K562 (cell line): Measurements from ENCODE around the gene ETNK2. TPM values are rescaled to one million over a fixed set of nuclear protein-coding genes. Genes with fewer than 3 reads are reported as not detected.

ENCODE experiments used
- CCNT2 ChIP-seq: IDR thresholded peaks from 2 replicates; pipeline ENCODE4 v1.6.1; 2011; ENCODE audit warnings: borderline replicate concordance, low read depth, mild to moderate bottlenecking, moderate library complexity, mixed read lengths, low read length; ENCODE audit not compliant: insufficient read length; ENCODE audit errors: extremely low read depth
- DNMT1 ChIP-seq: fragments of 450-650 bp; IDR thresholded peaks from 2 replicates; pipeline ENCODE4 v1.6.1; 2016; ENCODE audit warnings: antibody characterized with exemption, mild to moderate bottlenecking
- FIP1L1 ChIP-seq: fragments of 200-400 bp; formaldehyde crosslinking; IDR thresholded peaks from 2 replicates; pipeline ENCODE4 v1.6.1; 2018; ENCODE audit warnings: mild to moderate bottlenecking, low read depth, low read length; ENCODE audit not compliant: poor library complexity, severe bottlenecking
- HDAC3 ChIP-seq: fragments of 450-650 bp; IDR thresholded peaks from 2 replicates; pipeline ENCODE4 v1.6.1; 2018; ENCODE audit warnings: borderline replicate concordance, mild to moderate bottlenecking, moderate library complexity; ENCODE audit not compliant: partially characterized antibody
- JUN ChIP-seq, 2 experiments: sonication (generic) in 1 of 2; formaldehyde crosslinking in 1 of 2; IDR thresholded peaks; 2 replicates each; pipeline versions ENCODE4 v1.6.1 to v1.8.0; 2012 to 2022; ENCODE audit warnings: borderline replicate concordance in 2 of 2, mild to moderate bottlenecking in 2 of 2, improper control_type of control experiment in 1 of 2, low read depth in 1 of 2, low read length in 1 of 2, missing genetic modification reagents in 1 of 2
- LEF1 ChIP-seq: fragments of 450-650 bp; IDR thresholded peaks from 2 replicates; pipeline ENCODE4 v1.6.1; 2016; ENCODE audit warnings: mild to moderate bottlenecking
- MIER1 ChIP-seq: fragments of 450-650 bp; IDR thresholded peaks from 2 replicates; pipeline ENCODE4 v1.6.1; 2016; ENCODE audit warnings: antibody characterized with exemption, mild to moderate bottlenecking, low read depth
- NR3C1 ChIP-seq: sonication (generic); formaldehyde crosslinking; IDR thresholded peaks from 2 replicates; pipeline ENCODE4 v1.8.1; 2022; ENCODE audit warnings: missing genetic modification reagents
- PCBP2 ChIP-seq: fragments of 200-400 bp; formaldehyde crosslinking; IDR thresholded peaks from 2 replicates; pipeline ENCODE4 v1.6.1; 2018; ENCODE audit warnings: low read length, low read depth, mild to moderate bottlenecking, moderate library complexity; ENCODE audit not compliant: poor library complexity, severe bottlenecking
- RBBP5 ChIP-seq: fragments of 200-600 bp; sonication (generic); IDR thresholded peaks from 2 replicates; pipeline ENCODE4 v1.6.1; 2012; ENCODE audit warnings: borderline replicate concordance, mild to moderate bottlenecking, low read length, control low read depth, inconsistent platforms; ENCODE audit not compliant: insufficient read depth, poor library complexity, severe bottlenecking
- RUNX1 ChIP-seq: sonication (generic); IDR thresholded peaks from 2 replicates; pipeline ENCODE4 v1.6.1; 2016; ENCODE audit warnings: antibody characterized with exemption, low read depth
- TCF7 ChIP-seq: sonication (generic); IDR thresholded peaks from 2 replicates; pipeline ENCODE4 v1.6.1; 2016; ENCODE audit warnings: antibody characterized with exemption, borderline replicate concordance
- ZKSCAN8 ChIP-seq: fragments of 200-800 bp; sonication (Bioruptor generic); IDR thresholded peaks from 2 replicates; pipeline ENCODE4 v1.6.1; 2016; ENCODE audit warnings: missing genetic modification characterization, missing compliant biosample characterization
- ZNF134 ChIP-seq: fragments of 250-450 bp; sonication (Bioruptor Pico); conservative IDR thresholded peaks from 2 replicates; pipeline ENCODE4 v1.4.0; 2020
- polyA plus RNA-seq, 8 experiments: library from polyadenylated mRNA; depleted of rRNA in 4 of 8; stranded (reverse) in 5 of 8; unstranded in 3 of 8; fragments of >200 nt; fragmentation: Nextera tagmentation in 2 of 8; fragmentation: Illumina TruSeq in 1 of 8; extraction: Ambion mirVana in 2 of 8; extraction: Trizol in 1 of 8; gene quantifications; 2 replicates each; pipeline versions ENCODE4 v1.2.1 to v1.2.3, GENCODE V29; 2011 to 2014; ENCODE audit warnings: inconsistent platforms in 1 of 8, missing spikeins in 1 of 8
- total RNA-seq, 7 experiments: library from RNA; depleted of rRNA in 6 of 7; stranded (reverse); fragments of >200 nt in 6 of 7; fragmentation: Illumina TruSeq in 2 of 7; extraction: Trizol in 2 of 7; gene quantifications; 2 replicates each; pipeline versions ENCODE4 v1.2.1 to v1.2.3, GENCODE V29; 2011 to 2021; ENCODE audit warnings: low replicate concordance in 1 of 7
- TF ChIP-seq, protein P1 (sequence below), 2 experiments: fragments of 450-650 bp; IDR thresholded peaks; 2 replicates each; pipeline ENCODE4 v1.6.1; 2016
- TF ChIP-seq, protein P2 (sequence below), 2 experiments: fragments of 450-650 bp; IDR thresholded peaks; 2 replicates each; pipeline ENCODE4 v1.6.1; 2016; ENCODE audit warnings: mild to moderate bottlenecking in 2 of 2, borderline replicate concordance in 1 of 2, low read depth in 1 of 2, moderate library complexity in 1 of 2

ETNK2 gene
- total and polyA plus RNA-seq, 9 of the 15 experiments (the other 6 are each of a cell fraction or from before 2014, with no cell fraction given) = 0.03 to 0.38 (median 0.13) TPM; not detected in 4

GRCh38 chr1:204177133-204177532, 25.3 kb upstream of the ETNK2 start (continued):
- TF ChIP-seq NR3C1 (CRISPR knock-in tag) (no peak), RBBP5 (no peak), TCF7 (peak; percentile 98), DNMT1 (no peak), LEF1 (peak; percentile 92), FIP1L1 (no peak), ZKSCAN8 (CRISPR knock-in tag) (peak; percentile 73), JUN (IDR thresholded peaks at IDR 0.05; ENCODE audit: borderline replicate concordance, low read depth, low read length) (peak; percentile 78), JUN (CRISPR knock-in tag; IDR thresholded peaks at IDR 0.05; ENCODE audit: borderline replicate concordance) (no peak), ZNF134 (CRISPR knock-in tag) (no peak), MIER1 (no peak), HDAC3 (peak; percentile 47), CCNT2 (no peak), RUNX1 (0 out of 2 replicates have a peak, but pooled peaks have one; percentile 55), PCBP2 (no peak)
- TF ChIP-seq, protein P1, sequence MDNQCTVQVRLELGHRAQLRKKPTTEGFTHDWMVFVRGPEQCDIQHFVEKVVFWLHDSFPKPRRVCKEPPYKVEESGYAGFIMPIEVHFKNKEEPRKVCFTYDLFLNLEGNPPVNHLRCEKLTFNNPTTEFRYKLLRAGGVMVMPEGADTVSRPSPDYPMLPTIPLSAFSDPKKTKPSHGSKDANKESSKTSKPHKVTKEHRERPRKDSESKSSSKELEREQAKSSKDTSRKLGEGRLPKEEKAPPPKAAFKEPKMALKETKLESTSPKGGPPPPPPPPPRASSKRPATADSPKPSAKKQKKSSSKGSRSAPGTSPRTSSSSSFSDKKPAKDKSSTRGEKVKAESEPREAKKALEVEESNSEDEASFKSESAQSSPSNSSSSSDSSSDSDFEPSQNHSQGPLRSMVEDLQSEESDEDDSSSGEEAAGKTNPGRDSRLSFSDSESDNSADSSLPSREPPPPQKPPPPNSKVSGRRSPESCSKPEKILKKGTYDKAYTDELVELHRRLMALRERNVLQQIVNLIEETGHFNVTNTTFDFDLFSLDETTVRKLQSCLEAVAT (IDR thresholded peaks at IDR 0.05) = peak in 1 of 2 experiments; percentile 43; a peak in 1 of 4 replicates
- TF ChIP-seq, protein P2, sequence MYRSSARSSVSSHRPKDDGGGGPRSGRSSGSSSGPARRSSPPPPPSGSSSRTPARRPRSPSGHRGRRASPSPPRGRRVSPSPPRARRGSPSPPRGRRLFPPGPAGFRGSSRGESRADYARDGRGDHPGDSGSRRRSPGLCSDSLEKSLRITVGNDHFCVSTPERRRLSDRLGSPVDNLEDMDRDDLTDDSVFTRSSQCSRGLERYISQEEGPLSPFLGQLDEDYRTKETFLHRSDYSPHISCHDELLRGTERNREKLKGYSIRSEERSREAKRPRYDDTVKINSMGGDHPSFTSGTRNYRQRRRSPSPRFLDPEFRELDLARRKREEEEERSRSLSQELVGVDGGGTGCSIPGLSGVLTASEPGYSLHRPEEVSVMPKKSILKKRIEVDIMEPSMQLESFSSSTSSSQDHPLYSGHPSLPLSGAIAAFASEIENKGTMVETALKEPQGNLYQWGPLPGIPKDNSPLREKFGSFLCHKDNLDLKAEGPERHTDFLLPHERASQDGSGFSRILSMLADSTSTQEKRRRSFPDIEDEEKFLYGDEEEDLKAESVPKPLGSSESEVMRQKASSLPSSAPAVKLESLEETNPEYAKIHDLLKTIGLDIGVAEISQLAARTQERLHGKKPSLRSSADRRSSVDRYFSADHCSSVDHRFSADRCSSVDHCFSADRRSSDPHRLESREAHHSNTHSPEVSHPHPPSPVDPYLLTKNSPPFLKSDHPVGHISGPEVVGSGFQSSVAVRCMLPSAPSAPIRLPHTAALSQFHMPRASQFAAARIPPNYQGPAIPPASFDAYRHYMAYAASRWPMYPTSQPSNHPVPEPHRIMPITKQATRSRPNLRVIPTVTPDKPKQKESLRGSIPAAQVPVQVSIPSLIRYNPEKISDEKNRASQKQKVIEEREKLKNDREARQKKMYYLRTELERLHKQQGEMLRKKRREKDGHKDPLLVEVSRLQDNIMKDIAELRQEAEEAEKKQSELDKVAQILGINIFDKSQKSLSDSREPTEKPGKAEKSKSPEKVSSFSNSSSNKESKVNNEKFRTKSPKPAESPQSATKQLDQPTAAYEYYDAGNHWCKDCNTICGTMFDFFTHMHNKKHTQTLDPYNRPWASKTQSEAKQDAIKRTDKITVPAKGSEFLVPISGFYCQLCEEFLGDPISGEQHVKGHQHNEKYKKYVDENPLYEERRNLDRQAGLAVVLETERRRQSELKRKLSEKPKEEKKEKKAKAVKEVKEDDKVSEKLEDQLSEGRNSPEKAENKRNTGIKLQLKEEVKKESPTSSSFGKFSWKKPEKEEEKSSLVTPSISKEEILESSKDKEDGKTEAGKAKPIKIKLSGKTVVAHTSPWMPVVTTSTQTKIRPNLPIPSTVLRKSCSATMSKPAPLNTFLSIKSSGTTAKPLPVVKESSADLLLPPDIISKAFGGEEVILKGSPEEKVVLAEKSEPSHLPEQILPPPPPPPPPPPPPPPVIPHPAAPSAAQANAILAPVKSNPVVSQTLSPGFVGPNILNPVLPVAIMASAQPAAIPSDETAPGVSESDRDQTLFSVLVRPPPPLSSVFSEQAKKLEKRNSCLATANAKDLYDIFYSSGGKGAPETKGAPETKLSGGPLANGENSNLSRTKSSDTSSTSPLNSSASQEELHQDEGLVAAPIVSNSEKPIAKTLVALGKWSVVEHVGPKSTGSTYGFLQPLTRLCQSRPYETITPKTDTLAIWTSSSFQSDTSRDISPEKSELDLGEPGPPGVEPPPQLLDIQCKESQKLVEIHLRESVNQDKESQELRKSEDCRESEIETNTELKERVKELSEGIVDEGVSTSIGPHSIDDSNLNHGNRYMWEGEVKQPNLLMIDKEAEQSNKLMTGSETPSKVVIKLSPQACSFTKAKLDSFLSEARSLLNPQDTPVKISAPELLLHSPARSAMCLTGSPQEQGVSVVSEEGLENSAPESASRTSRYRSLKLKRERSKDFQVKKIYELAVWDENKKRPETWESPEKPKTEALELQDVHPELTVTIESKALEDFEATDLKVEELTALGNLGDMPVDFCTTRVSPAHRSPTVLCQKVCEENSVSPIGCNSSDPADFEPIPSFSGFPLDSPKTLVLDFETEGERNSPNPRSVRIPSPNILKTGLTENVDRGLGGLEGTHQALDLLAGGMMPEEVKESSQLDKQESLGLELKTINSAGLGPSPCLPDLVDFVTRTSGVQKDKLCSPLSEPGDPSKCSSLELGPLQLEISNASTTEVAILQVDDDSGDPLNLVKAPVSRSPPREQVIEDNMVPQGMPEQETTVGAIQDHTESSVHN (IDR thresholded peaks at IDR 0.05; ENCODE audit: borderline replicate concordance in 1 of 2, low read depth in 1 of 2) = 0 out of 4 replicates have a peak, but pooled peaks of 1 of the 2 experiments have one; percentile 39
